Stimulated activated CD4-positive, alpha-beta T cell treated with anti-CD3 and anti-CD28 coated beads, Interleukin-4, amount 100 ng/mL, for 4 hours (primary cell): ENCODE data around the gene INTS7.

ENCODE experiments used
- DNase-seq, 2 experiments: peaks; one replicate each; pipeline ENCODE4 v3.0.0-alpha.2; 2020

The INTS7 gene, protein sequence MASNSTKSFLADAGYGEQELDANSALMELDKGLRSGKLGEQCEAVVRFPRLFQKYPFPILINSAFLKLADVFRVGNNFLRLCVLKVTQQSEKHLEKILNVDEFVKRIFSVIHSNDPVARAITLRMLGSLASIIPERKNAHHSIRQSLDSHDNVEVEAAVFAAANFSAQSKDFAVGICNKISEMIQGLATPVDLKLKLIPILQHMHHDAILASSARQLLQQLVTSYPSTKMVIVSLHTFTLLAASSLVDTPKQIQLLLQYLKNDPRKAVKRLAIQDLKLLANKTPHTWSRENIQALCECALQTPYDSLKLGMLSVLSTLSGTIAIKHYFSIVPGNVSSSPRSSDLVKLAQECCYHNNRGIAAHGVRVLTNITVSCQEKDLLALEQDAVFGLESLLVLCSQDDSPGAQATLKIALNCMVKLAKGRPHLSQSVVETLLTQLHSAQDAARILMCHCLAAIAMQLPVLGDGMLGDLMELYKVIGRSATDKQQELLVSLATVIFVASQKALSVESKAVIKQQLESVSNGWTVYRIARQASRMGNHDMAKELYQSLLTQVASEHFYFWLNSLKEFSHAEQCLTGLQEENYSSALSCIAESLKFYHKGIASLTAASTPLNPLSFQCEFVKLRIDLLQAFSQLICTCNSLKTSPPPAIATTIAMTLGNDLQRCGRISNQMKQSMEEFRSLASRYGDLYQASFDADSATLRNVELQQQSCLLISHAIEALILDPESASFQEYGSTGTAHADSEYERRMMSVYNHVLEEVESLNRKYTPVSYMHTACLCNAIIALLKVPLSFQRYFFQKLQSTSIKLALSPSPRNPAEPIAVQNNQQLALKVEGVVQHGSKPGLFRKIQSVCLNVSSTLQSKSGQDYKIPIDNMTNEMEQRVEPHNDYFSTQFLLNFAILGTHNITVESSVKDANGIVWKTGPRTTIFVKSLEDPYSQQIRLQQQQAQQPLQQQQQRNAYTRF

GRCh38 chr1:212035123-212035834, at the start of gene INTS7, which contains the start of gene DTL:
Gene INTS7 (minus strand): TSS chr1:212035557. CDS start chr1:212035437, 120 bp downstream.
Gene DTL (plus strand): TSS chr1:212035748. CDS start chr1:212035891, 143 bp downstream.
- peak; percentile 95 to 99 for DNase-seq

DNA sequence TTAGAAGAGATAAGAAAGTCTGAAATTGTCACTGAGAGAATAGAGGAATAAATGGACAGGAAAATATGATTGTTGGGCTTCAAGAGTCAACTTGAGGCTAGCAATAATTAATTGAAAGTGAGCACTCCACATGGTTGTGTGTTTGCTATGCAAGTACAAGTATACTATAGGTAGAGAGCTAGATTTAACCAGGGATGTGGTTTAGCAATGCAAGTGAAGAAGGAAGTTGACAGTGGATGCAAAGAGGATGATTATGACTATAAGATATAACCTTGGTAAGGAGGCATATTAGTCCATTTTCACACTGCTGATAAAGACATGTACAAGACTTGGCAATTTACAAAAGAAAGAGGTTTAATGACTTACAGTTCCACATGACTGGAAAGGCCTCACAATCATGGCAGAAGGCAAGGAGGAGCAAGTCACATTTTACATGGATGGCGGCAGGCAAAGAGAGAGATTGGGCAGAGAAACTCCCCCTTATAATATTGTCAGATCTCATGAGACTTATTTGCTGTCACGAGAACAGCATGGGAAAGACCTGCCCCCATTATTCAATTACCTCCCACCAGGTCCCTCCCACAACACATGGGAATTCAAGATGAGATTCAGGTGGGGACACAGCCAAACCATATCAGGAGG, 47.5 kb upstream of the INTS7 start:
- no peak for DNase-seq

- DNase-seq: no peak
Measured at GRCh38 chr1:212078826-212079225, 43.5 kb upstream of the INTS7 start.

GRCh38 chr1:212077028-212077427, 41.7 kb upstream of the INTS7 start:
- no peak for DNase-seq

- no peak for DNase-seq
Measured at GRCh38 chr1:212074856-212075255, 39.5 kb upstream of the INTS7 start.

GRCh38 chr1:212074313-212074712, 39.0 kb upstream of the INTS7 start:
- no peak for DNase-seq

GRCh38 chr1:212073490-212073889, 38.1 kb upstream of the INTS7 start:
- DNase-seq: no peak

DNA sequence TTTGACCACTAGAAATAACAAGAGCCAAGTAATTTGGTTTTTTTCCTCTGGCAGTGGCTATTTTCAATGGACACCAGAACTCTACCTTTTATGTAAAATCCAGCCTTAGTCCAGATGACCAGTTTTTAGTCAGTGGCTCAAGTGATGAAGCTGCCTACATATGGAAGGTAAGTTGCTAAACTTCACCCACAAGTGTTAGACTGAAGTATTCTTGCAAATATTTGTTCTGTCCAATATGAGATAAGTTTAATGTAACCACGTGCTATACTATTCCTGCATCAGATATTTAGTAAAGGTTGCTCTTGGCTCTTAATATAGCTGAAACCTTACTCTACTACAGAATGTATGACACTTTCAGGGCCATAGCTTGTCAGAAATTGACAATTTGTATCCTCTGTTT, 36.7 kb upstream of the INTS7 start:
- no peak for DNase-seq

DNA sequence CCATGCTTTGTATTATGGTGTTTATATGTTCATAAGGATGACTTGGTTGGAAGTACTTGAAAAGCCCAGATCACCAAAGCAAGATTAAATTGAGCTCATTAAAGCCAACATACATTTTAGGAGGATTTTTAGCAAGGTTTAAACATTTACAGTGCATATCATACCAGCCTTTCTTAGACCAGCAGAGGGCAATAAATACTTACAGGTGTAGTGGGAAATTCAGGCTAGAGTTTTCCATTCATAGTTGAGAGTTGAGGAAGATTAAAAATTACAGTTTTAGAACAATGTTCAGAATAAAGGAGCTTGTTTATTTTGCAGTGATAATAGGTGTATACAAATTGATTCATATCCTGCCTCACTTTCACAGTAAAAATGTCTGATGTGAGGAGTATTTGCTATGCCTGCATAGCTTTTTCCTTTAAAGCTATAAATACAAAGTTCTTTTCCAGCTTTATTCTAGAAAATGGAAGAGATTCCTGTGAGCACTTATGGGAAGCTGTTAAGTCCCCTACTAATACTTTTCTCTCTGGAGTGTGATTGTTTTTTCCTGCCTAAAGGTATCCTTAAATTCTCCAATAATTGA, 35.5 kb upstream of the INTS7 start:
- no peak for DNase-seq

- DNase-seq: no peak
Measured at GRCh38 chr1:212067787-212068186, 32.4 kb upstream of the INTS7 start.

DNA sequence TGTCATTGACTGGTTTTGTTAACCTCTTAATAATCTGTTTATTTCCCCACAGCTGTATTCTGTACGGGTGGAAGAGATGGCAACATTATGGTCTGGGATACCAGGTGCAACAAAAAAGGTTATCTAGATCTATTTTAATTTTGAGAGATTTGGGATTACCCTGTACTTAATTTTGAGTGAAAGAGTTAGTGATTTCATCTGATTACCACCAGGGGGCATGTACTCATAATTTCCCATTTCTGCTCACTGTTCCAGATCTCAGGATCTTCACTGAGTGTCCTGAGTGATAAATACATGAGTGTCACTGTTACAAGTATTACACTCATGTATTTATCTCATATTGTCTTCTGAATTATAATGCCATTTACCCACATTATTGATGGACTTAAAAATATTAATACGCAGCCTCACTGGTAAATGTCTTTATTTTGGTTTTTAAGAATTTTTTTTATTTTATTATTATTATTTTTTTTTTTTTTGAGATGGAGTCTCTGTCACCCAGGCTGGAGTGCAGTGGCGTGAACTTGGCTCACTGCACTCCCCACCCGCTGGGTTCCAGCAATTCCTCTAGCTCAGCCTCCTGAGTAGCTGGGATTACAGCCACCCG, 27.6 kb upstream of the INTS7 start:
- no peak for DNase-seq

DNA sequence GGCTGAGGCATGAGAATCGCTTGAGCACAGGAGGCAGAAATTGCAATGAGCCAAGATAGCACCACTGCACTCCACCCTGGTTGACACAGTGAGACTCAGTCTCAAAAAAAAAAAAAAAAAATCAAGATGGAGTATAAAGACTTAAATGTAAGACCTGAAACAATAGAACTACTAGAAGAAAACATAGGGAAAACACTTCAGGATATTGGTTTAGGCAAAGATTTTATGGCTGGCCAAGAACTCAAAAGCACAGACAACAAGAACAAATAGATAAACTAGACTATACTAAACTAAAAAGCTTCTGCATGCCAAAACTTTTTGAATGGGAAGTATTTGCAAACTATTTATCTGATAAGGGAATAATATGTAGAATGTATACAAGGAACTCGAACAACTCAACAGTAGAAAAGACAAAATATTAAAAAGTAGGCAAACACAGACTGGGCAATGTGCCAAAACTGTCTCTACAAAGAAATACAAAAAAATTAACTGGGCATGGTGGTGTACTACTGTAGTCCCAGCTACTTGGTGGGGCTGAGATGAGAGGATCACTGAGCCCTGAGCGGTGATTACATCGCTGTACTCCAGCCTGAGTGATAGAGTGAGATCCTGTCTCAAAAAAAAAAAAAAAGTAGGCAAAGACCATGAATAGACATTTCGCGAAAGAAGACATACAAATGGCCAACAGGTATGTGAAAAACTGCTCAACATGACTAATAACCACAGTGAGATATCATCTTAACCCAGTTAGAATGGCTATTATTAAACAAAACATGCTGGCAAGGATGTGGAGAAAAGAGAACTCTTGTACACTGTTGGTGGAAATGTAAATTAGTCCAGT, 25.5 kb upstream of the INTS7 start:
- DNase-seq: no peak

DNA sequence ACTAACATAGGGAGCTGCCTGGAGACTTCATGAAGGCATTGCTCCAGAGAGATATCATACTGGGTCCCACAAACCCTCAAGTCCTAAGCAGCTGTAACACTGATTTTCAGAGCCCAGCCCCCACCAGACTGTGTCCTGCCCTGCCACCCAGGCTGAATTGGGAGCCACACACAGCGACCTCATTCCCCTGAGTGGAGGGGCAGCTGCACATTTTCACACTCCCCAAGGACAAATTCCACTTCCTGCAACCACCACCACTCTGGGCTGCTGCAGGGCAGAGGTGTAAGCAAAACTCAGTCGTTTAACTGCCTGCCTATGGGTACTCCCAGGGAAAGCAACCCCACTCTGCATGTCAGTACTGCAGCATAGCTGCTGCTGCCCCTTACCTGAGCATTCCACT, 20.0 kb upstream of the INTS7 start:
- DNase-seq: no peak

GRCh38 chr1:212053993-212054392, 18.6 kb upstream of the INTS7 start:
- DNase-seq: no peak

GRCh38 chr1:212045981-212046380, 10.6 kb upstream of the INTS7 start:
- no peak for DNase-seq

- DNase-seq: no peak
Measured at GRCh38 chr1:212044851-212045250, 9.5 kb upstream of the INTS7 start.

GRCh38 chr1:212042436-212042835, 7.1 kb upstream of the INTS7 start:
- no peak for DNase-seq

DNA sequence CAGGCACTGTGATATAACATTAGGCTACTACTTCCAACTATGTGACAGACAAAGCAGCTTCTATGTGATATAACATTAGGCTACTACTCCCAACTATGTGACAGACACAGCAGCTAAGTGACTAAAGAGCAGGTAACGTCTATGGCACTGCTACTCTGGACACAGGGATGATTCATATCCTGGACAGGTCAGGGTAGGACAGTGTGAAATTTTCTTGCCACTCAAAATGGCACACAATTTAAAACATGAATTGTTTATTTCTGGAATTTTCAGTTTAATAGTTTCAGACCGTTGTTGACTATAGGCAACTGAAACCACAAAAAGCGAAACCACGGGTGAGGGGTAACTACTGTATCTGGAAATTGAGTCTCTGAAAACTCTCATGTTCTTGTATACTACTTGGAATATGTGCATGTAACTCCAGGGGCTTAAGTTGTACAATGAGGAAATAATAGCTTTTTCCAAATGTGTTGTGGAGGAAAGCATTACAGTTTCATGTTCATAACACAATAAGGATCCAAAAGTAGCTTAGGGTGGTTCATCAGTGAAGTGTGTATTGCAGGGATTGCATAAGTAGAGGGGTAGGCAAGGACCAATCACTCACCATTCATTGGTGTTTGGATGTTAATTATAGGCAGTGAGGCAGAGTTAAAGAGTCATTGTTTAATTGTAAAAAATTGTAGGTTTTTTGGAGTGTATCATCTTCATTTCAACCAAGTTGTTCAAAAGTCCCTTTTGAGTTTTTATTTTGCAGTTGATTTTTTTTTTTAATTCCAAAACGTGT, 5.5 kb upstream of the INTS7 start:
- no peak for DNase-seq

DNA sequence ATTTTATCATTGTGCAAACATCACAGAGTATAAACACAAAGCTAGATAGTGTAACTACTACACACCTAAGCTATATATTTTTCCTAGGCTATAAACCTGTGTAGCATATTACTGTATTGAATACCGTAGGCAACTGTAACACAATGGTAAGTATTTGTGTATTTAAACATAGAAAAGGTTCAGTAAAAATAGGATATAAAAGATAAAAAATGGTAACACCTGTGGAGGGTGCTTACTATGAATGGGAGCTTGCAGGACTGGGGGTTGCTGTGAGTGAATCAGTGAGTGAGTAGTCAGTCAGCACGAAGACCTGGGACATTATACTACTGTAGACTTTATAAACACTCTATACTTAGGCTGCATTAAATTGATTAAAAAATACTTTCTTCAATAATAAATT, 4.3 kb upstream of the INTS7 start:
- no peak for DNase-seq

- DNase-seq: no peak
Measured at GRCh38 chr1:212037900-212038299, 2.5 kb upstream of the INTS7 start.
